HG03571 (cell line): ENCODE data around the gene GPR18.
A peak's percentile ranks its signal among the peaks of the same experiment; 100 is the strongest.
"Not testable (repeated sequence)": the region's sequence is repeated elsewhere in the genome, so short reads cannot be mapped to it uniquely, and the experiment has no call there.

Experiments
- ATAC-seq: cut with Tn5 transposase; IDR thresholded peaks from one replicate; pipeline ENCODE4 v1.9.1; 2021; ENCODE audit not compliant: unreplicated experiment

GPR18 gene

DNA sequence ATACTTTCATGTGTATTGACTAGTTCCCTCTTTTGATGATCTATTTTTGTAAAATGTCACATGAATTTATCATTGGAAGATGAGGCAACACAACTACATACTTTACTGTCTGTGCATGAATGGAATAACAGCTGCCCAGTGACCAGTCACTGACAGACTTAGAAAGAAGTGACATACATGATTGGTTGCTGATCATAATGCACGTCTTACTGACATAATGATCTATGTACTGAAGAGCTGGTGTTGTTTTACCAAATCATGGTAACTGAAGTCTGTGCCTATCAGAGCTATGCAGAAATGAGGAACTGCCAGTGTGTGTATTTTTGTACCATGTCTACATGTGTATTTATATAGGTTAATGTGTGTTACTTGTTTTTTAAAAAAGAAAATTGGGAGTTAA, 26.5 kb downstream of the GPR18 start:
- peak; percentile 35 for ATAC-seq

DNA sequence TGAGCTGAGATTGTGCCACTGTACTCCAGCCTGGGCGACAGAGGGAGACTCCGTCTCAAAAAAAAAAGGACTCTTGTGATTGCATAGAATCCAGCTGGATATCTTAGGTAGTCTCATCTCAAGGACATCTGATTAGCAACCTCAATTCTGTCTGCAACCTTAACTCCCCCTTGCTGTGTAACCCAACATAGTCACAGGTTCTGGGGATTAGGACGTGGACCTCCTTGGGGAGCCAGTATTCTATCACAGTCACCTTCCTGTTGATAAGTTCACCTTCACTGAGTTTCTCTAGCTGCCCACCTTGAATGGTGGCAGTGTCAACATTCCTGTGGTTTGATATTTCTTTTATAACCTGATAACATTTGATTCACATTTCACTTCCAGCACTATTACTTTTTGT, 27.2 kb downstream of the GPR18 start:
- ATAC-seq: no peak

GRCh38 chr13:99230588-99230987, 27.6 kb downstream of the GPR18 start:
- not testable (repeated sequence) for ATAC-seq

DNA sequence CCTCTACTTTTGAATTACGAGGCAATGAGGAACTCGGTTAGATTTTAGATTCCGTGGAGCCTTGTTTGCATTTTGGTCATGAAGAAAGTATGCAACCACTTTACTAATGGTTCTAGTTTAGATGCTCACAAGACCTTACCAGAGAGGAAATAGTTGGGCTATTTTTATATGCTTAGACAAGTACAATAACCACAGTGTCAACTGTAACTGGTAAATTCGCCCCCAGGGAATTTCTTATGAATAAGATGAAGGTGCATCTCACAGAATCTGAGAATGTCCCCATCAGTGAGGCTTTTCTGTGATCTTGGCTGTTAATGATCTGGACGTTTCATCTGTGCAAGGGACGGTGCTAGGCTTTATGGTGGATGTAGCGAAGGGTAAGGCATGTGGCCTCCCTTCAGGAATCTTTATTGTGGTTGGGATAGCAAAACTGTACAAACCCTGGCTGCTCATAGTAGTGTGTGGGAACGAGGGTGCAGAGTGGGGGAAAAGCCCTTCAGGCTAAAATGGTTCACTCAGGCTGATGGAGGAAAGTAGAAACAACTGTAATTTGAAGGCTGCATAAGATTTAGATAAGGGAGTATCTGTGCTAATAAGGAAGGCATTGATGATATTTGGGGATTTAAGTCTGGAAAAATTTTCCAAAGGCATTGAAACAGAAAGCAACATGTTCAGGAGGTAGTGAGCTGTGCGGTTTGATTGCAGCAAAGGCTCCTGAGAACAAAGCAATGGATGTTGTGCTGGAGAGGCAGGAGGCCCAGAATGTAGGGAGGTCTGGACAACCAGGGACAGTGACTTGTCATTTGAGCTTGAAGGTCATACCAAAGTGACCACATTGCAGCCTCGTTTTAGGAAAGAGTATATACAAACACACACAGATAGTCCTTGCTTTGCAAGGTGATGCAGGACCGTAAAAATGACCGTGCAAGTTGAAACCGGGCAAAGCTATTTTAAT, 29.2 kb downstream of the GPR18 start:
- ATAC-seq: peak; percentile 82

DNA sequence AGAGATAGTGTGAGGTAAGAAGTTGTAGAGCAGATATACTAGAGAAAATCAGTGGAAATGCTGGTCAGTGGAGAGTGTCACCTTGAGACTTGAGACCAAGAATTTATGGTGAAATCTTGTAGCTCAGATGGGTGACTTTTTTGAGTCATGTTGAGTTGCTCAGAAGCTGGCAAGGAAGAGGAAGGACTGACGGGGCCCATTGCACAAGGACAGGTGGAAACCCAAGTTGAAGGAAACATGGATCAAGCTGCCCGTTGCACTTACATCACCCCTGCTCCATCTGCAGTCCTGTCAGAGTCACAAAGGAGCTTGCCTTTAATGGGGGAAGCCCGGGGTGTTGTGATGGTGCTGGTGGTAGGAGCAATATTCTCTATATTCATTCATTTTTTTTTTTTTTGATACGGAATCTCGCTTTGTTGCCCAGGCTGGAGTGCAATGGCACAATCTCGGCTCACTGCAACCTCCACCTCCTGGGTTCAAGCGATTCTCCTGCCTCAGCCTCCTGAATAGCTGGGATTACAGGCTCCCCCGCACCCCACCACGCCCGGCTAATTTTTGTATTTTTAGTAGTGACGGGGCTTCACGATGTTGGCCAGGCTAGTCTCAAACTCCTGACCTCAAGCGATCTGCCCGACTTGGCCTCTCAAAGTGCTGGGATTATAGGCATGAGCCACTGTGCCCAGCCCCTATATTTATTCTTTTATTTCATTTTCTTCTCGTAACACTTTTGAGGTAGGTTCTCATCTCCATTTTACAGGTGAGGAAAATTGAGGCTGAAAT, 30.1 kb downstream of the GPR18 start:
- ATAC-seq: no peak

DNA sequence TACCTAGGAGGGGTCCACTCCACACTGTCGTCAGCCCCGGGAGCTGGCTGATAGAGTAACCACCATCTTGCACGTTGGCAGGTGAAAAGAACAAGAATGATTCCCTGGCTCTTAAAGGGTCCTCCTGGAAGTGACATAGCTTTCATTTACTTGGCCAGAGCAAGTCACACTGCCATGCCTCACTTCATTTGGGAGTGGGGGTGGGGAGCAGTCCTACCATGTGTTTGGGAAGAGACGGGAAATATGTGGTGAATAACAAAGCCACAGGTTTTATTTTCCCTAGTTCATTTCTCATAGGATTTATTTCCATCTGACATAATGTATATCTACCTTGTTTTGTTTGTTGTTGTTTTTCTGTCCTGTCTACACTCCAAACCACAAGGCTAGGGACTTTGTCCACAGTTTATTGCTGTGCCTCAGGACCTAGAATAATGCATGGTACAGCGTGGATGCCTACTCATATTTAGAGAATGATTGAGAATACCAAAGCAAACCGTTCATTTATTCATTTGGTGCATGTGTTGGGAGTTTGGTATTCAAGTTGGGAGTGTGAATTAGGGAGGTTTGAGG, 30.8 kb downstream of the GPR18 start:
- ATAC-seq: no peak

DNA sequence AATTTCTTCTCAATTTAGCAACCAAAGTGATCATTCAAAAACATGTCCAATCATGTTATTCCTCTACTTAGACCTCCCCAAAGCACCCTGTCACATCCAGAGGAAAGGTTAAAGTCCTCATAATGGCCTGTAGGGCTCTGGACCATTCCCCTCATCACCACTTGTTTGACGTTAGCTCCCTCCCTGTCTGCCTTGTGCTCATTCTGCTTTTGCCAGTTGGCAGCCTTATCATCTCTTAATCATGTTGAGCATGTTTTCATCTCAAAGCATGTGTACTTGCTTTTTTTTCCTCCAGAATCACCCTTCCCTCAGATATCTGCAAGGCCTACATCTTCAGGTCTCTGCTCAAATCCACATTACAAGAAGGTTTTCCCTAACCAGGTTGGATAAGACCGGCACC, 31.7 kb downstream of the GPR18 start:
- no peak for ATAC-seq

GRCh38 chr13:99225078-99225477, 33.1 kb downstream of the GPR18 start:
- ATAC-seq: no peak

- no peak for ATAC-seq
Measured at GRCh38 chr13:99224021-99224420, 34.2 kb downstream of the GPR18 start.

DNA sequence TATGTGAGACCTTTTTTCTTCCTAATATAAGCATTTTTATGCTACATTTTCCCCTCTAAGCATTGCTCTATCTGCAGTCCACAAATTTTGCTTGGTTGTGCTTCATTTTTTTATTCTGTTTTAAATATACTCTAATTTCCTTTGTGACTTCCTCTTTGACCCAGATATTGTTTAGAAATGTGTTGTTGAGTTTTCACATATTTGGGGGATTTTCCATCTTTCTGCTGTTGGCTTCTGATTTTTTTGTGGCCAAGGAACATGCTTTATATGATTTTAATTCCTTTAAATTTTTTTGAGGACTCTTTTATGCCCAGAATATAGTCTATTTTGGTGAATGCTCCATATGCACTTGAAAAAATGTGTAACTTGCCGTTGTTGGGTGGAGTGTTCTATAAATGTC, 34.6 kb downstream of the GPR18 start:
- no peak for ATAC-seq

DNA sequence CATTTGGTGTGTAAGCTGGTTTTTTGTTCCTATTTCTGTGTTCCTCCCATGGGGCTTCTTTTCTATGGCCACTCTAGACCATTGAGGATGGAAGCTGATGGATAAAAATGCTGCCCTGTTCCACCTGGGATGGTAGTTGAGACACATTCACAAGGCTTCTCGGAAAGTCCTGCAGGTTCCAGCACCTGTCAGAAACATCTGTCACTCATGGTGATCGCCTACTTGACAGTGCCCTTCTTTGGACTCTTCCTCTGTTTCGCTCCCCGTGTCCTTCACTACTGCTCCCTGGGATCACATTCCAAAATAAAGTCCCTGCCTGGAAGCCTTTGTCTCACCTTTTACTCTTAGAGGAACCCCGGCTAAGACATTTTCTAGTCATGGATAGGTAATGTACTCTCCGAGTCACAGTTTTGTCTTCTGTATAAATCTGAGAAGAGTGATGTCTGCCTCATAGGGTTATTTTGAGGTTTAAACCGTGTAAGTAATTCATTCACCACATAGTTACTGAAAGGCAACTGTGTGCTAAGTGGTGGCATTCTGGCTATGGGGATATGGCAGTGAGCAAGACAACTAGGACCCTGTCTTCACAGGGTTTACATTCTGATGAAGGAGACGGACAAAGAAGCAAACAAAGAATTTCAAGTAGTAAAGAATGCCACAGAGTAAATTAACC, 36.5 kb downstream of the GPR18 start:
- ATAC-seq: no peak

DNA sequence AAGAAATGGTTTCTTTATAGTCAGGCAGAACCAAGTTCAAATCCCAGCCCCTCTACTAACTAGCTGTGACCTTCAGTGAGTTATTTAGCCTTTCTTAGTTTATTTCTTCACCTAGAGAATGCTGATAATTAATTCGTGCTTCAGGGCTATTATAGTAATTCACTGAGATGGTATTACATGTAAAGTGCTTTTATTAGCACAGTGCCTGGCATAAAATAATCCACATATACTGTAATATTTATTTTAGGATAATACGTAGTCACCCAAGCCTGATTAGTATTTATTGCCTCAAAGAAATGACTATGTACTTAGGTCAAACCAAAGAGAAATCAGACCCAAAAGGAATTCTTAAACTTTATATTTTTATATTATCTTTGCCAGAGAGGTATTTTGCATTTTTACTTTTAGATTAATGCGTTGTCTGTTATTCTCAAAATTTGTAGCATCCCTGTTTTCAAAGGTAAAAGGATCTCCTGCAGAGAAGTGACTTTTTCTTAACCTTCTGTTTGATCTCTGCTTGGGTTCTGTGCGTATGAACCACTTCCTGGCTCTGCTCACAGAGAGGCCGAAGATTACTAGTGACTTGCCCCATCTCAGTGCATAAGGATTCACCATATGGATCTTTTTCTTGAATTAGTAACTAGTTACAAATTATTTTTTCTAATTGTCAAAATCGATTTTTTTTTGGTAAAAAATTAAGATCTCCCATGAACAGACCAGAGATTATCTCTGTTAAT, 37.8 kb downstream of the GPR18 start:
- no peak for ATAC-seq

- peak; percentile 34 for ATAC-seq
Measured at GRCh38 chr13:99218969-99219368, 39.2 kb downstream of the GPR18 start.

GRCh38 chr13:99218545-99218944, 39.6 kb downstream of the GPR18 start:
- ATAC-seq: no peak

GRCh38 chr13:99218126-99218525, 40.1 kb downstream of the GPR18 start:
- no peak for ATAC-seq

GRCh38 chr13:99217461-99218110, 40.6 kb downstream of the GPR18 start:
- no peak for ATAC-seq

DNA sequence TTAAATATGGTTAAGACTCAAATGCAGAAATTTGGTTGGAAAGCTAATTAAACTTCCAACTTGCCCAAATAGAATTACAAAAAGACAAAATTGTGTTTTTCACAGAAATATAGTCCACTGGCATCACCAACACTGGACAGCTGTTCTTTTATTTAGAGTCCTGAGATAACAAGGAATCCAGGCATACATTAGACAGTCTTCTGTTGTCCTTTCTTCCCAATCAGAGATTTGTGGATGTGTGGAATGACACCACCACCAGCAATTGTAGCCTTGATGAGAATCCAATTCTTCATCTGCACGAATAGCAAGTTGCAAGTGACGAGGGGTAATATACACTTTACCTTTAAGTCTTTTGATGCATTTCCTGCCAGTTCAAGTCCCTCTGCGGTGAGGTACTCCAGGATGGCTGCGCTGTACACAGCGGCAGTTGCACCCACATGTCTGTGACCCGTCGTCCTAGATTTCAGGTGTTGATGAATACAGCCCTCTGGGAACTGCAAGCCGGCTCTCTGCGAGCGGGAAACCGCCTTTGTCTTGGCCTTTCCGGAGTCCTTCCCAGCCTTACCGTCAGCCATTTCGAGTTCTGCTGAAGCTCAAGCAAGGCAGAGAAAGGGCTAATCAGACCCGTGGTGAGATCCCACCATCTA, 42.9 kb downstream of the GPR18 start:
- ATAC-seq: no peak

- no peak for ATAC-seq
Measured at GRCh38 chr13:99214731-99215130, 43.4 kb downstream of the GPR18 start.

DNA sequence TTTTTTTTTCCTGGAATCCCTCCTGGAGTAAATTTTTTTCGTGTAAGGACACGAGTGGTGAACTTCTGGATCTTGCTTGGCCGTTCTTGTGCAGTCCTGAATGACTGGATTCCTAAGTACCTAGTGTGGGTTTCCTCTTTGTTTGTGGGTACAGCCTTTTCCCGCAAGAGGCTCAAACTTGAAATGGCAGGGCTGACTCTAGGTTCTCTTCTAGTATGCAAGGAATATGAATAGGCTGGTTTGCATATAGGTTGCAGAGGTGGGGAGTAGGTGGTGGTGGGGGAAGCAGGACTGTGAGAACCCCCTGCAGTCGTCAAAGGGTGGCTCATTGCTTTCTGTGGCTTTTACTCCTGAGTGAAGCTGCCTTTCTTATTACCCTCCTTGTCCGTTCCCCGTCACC, 43.9 kb downstream of the GPR18 start:
- ATAC-seq: peak; percentile 90
